ENCODE results near the gene DPRX.

DNA sequence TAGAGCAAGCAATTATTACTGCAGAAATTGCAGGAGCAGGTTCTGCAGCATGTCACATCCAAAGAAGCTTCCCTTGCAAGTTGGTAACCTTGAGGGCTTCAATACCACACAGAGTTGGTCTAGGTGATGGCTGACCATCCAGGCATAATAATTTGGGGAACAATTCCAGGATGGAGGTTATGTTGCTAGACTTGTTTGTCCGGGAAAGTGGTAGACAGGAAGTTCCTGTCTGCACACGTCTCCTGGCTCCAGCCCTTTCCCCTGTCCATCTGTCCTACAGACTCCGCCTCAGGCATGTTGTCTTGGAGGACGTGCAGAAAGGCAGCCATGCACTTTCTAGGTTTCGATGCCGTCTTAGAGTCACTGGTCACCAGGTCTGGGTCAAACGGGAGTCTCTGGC lies 26.0 kb downstream of the DPRX start:
- TF ChIP-seq, protein P1, sequence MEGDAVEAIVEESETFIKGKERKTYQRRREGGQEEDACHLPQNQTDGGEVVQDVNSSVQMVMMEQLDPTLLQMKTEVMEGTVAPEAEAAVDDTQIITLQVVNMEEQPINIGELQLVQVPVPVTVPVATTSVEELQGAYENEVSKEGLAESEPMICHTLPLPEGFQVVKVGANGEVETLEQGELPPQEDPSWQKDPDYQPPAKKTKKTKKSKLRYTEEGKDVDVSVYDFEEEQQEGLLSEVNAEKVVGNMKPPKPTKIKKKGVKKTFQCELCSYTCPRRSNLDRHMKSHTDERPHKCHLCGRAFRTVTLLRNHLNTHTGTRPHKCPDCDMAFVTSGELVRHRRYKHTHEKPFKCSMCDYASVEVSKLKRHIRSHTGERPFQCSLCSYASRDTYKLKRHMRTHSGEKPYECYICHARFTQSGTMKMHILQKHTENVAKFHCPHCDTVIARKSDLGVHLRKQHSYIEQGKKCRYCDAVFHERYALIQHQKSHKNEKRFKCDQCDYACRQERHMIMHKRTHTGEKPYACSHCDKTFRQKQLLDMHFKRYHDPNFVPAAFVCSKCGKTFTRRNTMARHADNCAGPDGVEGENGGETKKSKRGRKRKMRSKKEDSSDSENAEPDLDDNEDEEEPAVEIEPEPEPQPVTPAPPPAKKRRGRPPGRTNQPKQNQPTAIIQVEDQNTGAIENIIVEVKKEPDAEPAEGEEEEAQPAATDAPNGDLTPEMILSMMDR (conservative IDR thresholded peaks at IDR 0.05): no peak
- TF ChIP-seq EZH2 (IDR thresholded peaks at IDR 0.05; ENCODE audit: low read depth): no peak
